ENCODE measurements around the gene UBR1. TPM values are rescaled to one million over a fixed set of nuclear protein-coding genes. Genes with fewer than 3 reads are reported as not detected.

UBR1 gene
- total RNA-seq, 4 donors from 2014 or later, result 21.3 to 108 (median 34.2) TPM

DNA sequence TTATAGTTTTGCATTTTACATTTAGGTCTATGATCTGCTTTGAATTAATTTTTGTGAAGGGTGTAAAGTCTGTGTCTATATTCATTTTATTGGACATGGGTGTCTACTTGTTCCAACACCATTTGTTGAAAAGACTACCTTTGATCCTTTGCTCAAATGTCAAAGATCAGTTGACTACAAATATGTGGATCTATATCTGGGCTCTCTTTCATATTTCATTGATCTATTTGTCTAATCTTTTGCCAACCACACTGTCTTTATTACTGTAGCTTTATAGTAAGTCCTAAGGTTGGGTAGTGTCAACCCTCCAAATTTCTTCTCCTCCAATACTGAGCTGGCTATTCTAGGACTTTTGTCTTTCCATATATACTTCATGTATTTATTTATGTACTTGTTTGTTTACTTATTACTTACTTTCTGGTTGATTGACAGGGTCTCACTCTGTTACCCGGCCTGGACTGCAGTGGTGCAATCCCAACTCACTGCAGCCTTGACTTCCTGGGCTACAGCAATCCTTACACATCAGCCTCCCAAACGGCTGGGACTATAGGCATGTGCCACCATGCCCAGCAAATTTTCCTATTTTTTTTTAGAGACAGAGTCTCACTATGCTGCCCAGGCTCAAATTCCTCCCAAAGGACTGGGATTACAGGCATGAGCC is 131.5 kb downstream of the UBR1 start:
- TF ChIP-seq POLR2A (IDR thresholded peaks at IDR 0.05) (no peak), EP300 (IDR thresholded peaks at IDR 0.05; ENCODE audit: low read depth) (no peak), POLR2AphosphoS5 (IDR thresholded peaks at IDR 0.05) (no peak), CTCF (IDR thresholded peaks at IDR 0.05) (no peak)
- no peaks in the 10 kb centered on the region for H3K27me3 ChIP-seq
- WGBS, 2 donors (ENCODE audit: low coverage in 1 of 2), result 98 to 100% methylated on average over 2 of the region's 2 CpGs
- in situ Hi-C loops (cut with MboI; ENCODE audit: low pct_ligation_motif_present in 1 of 4, low pct_unique_long_range_greater_than_20kb in 1 of 4, low sequenced_read_pairs in 3 of 4), result no loop called here
- no peak overlapping the region for H3K27ac ChIP-seq
- H3K36me3 ChIP-seq, result peaks cover 0 to 45% (median 11%) of the 10 kb centered on the region in 4 donors
- no peaks in the 10 kb centered on the region for H3K4me1 ChIP-seq
- H3K9me3 ChIP-seq, result peaks cover 0 to 4% of the 10 kb centered on the region in 2 donors
- DNase-seq, result no peak
- intact Hi-C loops (cut with DNase I; ENCODE audit: low total_unique reads), result no loop called here
- no peak overlapping the region for H3K4me3 ChIP-seq

DNA sequence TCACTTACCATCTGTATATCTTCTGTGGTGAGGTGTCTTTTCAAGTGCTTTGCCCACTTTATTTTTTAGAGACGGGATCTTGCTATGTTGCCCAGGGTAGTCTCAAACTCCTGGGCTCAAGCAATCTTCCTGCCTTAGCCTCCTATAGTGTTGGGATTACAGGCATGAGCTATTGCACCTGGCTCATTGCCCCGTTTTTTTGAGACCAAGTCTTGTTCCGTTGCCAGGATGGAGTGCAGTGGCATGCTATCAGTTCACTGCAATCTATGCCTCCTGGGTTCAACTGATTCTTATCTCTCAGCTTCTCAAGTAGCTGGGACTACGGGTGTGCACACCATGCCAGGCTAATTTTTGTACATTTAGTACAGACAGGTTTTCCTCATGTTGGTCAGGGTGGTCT is 132.7 kb downstream of the UBR1 start:
- Histone ChIP-seq H3K4me1 (no peaks in the 10 kb centered on the region), H3K27me3 (no peaks in the 10 kb centered on the region), H3K27ac (no peak overlapping the region), H3K36me3 (peaks cover 0 to 48% (median 11%) of the 10 kb centered on the region in 4 donors), H3K9me3 (peaks cover 0 to 4% of the 10 kb centered on the region in 2 donors), H3K4me3 (no peak overlapping the region)
- intact Hi-C loops (cut with DNase I; ENCODE audit: low total_unique reads) (no loop called here), in situ Hi-C loops (cut with MboI; ENCODE audit: low pct_ligation_motif_present in 1 of 4, low pct_unique_long_range_greater_than_20kb in 1 of 4, low sequenced_read_pairs in 3 of 4) (no loop called here)
- no peak for DNase-seq
- no peak for TF ChIP-seq POLR2A (IDR thresholded peaks at IDR 0.05)
- TF ChIP-seq CTCF (IDR thresholded peaks at IDR 0.05), result no peak
- no peak for TF ChIP-seq EP300 (IDR thresholded peaks at IDR 0.05; ENCODE audit: low read depth)
- TF ChIP-seq POLR2AphosphoS5 (IDR thresholded peaks at IDR 0.05), result no peak
- 91% methylated on average over 4 of the region's 4 CpGs; no CpG with 5 or more reads in 1 of the 2 donors for WGBS, 2 donors (ENCODE audit: low coverage in 1 of 2)

DNA sequence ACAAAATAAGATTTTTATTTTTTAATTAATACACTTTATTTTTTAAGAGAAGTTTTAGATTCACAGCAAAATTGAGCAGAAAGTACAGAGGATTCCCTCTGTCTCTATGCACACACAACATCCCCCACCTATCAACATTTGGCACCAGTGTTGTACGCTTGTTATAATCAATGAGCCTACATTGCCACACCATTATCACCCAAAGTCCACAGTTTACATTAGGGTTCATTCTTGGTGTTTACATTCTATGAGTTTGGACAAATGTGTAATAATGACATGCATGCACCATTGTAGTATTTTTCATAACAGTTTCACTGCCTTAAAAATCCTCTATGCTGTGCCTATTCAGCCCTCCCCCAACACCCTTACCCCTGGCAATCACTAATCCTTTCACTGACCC is 134.0 kb downstream of the UBR1 start:
- no peak for TF ChIP-seq EP300 (IDR thresholded peaks at IDR 0.05; ENCODE audit: low read depth)
- no peak for TF ChIP-seq POLR2A (IDR thresholded peaks at IDR 0.05)
- H3K27me3 ChIP-seq, result no peaks in the 10 kb centered on the region
- no peaks in the 10 kb centered on the region for H3K4me1 ChIP-seq
- DNase-seq, result no peak
- H3K27ac ChIP-seq, result no peak overlapping the region
- H3K9me3 ChIP-seq, result peaks cover 0 to 4% of the 10 kb centered on the region in 2 donors
- in situ Hi-C loops (cut with MboI; ENCODE audit: low pct_ligation_motif_present in 1 of 4, low pct_unique_long_range_greater_than_20kb in 1 of 4, low sequenced_read_pairs in 3 of 4) (no loop called here), intact Hi-C loops (cut with DNase I; ENCODE audit: low total_unique reads) (no loop called here)
- H3K36me3 ChIP-seq, result peaks cover 0 to 48% (median 13%) of the 10 kb centered on the region in 4 donors
- H3K4me3 ChIP-seq, result no peak overlapping the region
- WGBS, 2 donors (ENCODE audit: low coverage in 1 of 2), result 91 to 100% methylated on average over 1 of the region's 1 CpG

DNA sequence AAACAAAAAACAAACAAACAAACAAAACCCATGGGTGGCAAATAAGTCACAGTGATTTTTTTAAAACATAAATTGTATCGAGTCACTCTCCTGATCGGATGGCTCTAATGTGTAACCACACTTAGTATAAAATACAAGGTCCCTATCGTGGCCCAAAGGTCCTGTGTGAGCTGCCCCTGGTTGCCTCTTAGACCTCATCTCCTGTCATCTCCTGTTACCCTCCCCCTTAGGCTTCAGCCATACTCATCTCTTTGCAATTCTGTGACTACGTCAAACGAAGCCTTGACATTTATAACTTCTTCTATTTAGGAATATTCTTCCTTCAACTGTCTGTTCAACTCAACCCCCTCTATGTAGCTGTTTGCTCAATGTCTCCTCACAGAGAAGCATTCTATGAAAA is 141.4 kb downstream of the UBR1 start:
- in situ Hi-C loops (cut with MboI; ENCODE audit: low pct_ligation_motif_present in 1 of 4, low pct_unique_long_range_greater_than_20kb in 1 of 4, low sequenced_read_pairs in 3 of 4), result no loop called here
- 95 to 98% methylated on average over 5 of the region's 5 CpGs for whole genome bisulfite sequencing, 2 donors (ENCODE audit: low coverage in 1 of 2)
- DNase-seq, result no peak
- H3K36me3 ChIP-seq, result peaks cover 0 to 64% (median 30%) of the 10 kb centered on the region in 4 donors
- no peak overlapping the region for H3K27ac ChIP-seq
- H3K9me3 ChIP-seq, result no peaks in the 10 kb centered on the region
- no peaks in the 10 kb centered on the region for H3K27me3 ChIP-seq
- no peaks in the 10 kb centered on the region for H3K4me1 ChIP-seq
- no peak for TF ChIP-seq POLR2A (IDR thresholded peaks at IDR 0.05)
- no peak for TF ChIP-seq POLR2AphosphoS5 (IDR thresholded peaks at IDR 0.05)
- TF ChIP-seq EP300 (IDR thresholded peaks at IDR 0.05; ENCODE audit: low read depth), result no peak
- no peak for TF ChIP-seq CTCF (IDR thresholded peaks at IDR 0.05)
- no peak overlapping the region for H3K4me3 ChIP-seq
- intact Hi-C loops (cut with DNase I; ENCODE audit: low total_unique reads), result no loop called here

DNA sequence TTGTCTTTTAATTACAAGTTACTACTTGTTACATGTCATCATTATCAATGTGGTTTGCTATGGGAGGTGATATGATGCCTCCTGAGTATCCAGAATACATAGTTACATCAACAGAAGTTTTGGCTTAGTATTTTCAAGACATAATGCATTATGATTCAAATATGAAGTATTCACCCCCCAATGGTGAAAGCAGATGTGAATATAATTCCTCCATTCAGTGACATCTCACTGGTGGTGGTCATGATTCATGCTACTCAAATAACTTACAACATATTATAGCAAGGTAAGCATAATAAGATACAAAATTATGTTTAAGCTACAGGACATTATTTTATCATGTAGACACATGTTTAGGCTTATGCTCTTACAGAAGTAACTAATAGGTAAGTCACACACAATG is 150.3 kb downstream of the UBR1 start:
- peaks cover 0 to 75% (median 20%) of the 10 kb centered on the region in 4 donors for H3K36me3 ChIP-seq
- H3K27ac ChIP-seq, result no peak overlapping the region
- no peaks in the 10 kb centered on the region for H3K4me1 ChIP-seq
- in situ Hi-C loops (cut with MboI; ENCODE audit: low pct_ligation_motif_present in 1 of 4, low pct_unique_long_range_greater_than_20kb in 1 of 4, low sequenced_read_pairs in 3 of 4), result no loop called here
- H3K4me3 ChIP-seq, result no peak overlapping the region
- intact Hi-C loops (cut with DNase I; ENCODE audit: low total_unique reads), result no loop called here
- DNase-seq, result no peak
- TF ChIP-seq EP300 (IDR thresholded peaks at IDR 0.05; ENCODE audit: low read depth) (no peak), POLR2AphosphoS5 (IDR thresholded peaks at IDR 0.05) (no peak), POLR2A (IDR thresholded peaks at IDR 0.05) (no peak), CTCF (IDR thresholded peaks at IDR 0.05) (no peak)
- no peaks in the 10 kb centered on the region for H3K9me3 ChIP-seq
- no peaks in the 10 kb centered on the region for H3K27me3 ChIP-seq

Data from transverse colon (tissue), 4 donors.